Neural progenitor cell (in vitro differentiated cells): ENCODE measurements around the gene TXN2. TPM values are rescaled to one million over a fixed set of nuclear protein-coding genes. Genes with fewer than 3 reads are reported as not detected.
"Not testable (repeated sequence)": the region's sequence is repeated elsewhere in the genome, so short reads cannot be mapped to it uniquely, and the experiment has no call there.

ENCODE experiments used
- DNase-seq: peaks from one replicate; pipeline ENCODE4 v3.0.0-alpha.2; 2016; ENCODE audit warnings: low spot score
- H2AFZ ChIP-seq: fragments of 200-600 bp; sonication (generic); replicated peaks from 2 replicates; pipeline ENCODE4 v1.6.1; 2016; ENCODE audit warnings: antibody characterized with exemption
- H3F3A ChIP-seq: fragments of 200-600 bp; sonication (generic); 2 replicates; pipeline ENCODE4 v1.6.1; 2016; ENCODE audit warnings: antibody characterized with exemption, low read depth
- H3K27ac ChIP-seq: fragments of 200-600 bp; sonication (generic); 2 replicates; pipeline ENCODE4 v1.5.1; 2016; ENCODE audit warnings: mild to moderate bottlenecking
- H3K27me3 ChIP-seq: fragments of 200-600 bp; sonication (generic); 2 replicates; pipeline ENCODE4 v1.6.1; 2016; ENCODE audit warnings: mild to moderate bottlenecking, moderate library complexity
- H3K36me3 ChIP-seq: fragments of 200-600 bp; sonication (generic); 2 replicates; pipeline ENCODE4 v1.5.1; 2016
- H3K4me1 ChIP-seq: fragments of 200-600 bp; sonication (generic); 2 replicates; pipeline ENCODE4 v1.6.1; 2016; ENCODE audit warnings: mixed run types
- H3K4me2 ChIP-seq: fragments of 200-600 bp; sonication (generic); 2 replicates; pipeline ENCODE4 v1.6.1; 2016
- H3K4me3 ChIP-seq: fragments of 200-600 bp; sonication (generic); 2 replicates; pipeline ENCODE4 v1.5.1; 2016
- H3K79me2 ChIP-seq: fragments of 200-600 bp; sonication (generic); 2 replicates; pipeline ENCODE4 v1.6.1; 2016; ENCODE audit warnings: low read depth
- H3K9ac ChIP-seq: fragments of 200-600 bp; sonication (generic); 2 replicates; pipeline ENCODE4 v1.6.1; 2016
- H3K9me3 ChIP-seq: fragments of 200-600 bp; sonication (generic); 2 replicates; pipeline ENCODE4 v1.5.1; 2016; ENCODE audit warnings: low read depth
- H4K20me1 ChIP-seq: fragments of 200-600 bp; sonication (generic); 2 replicates; pipeline ENCODE4 v1.6.1; 2016; ENCODE audit warnings: low read depth
- H3K27ac Mint-ChIP-seq: 3 replicates; pipeline ENCODE4 v1.8.0; 2021; ENCODE audit warnings: mixed read lengths
- H3K27me3 Mint-ChIP-seq: 2 replicates; pipeline ENCODE4 v1.8.0; 2022; ENCODE audit warnings: low read depth, mild to moderate bottlenecking, inconsistent platforms, moderate library complexity, mixed read lengths; ENCODE audit not compliant: insufficient read depth
- H3K36me3 Mint-ChIP-seq: 3 replicates; pipeline ENCODE4 v1.8.0; 2021; ENCODE audit warnings: mixed read lengths
- H3K4me1 Mint-ChIP-seq: 3 replicates; pipeline ENCODE4 v1.8.0; 2021; ENCODE audit warnings: mixed read lengths
- H3K4me3 Mint-ChIP-seq: 3 replicates; pipeline ENCODE4 v1.8.0; 2021; ENCODE audit warnings: mild to moderate bottlenecking, moderate library complexity, mixed read lengths
- H3K9me3 Mint-ChIP-seq: 3 replicates; pipeline ENCODE4 v1.8.0; 2020; ENCODE audit warnings: mixed read lengths
- CTCF ChIP-seq: fragments of 200-600 bp; sonication (generic); IDR thresholded peaks from 2 replicates; pipeline ENCODE4 v1.5.1; 2017; ENCODE audit warnings: antibody characterized with exemption, mild to moderate bottlenecking
- EZH2 ChIP-seq: fragments of 200-600 bp; sonication (generic); IDR thresholded peaks from 2 replicates; pipeline ENCODE4 v1.6.1; 2017; ENCODE audit warnings: antibody characterized with exemption, mild to moderate bottlenecking, moderate library complexity
- EZH2phosphoT487 ChIP-seq: fragments of 200-600 bp; sonication (generic); IDR thresholded peaks from 2 replicates; pipeline ENCODE4 v1.6.1; 2017; ENCODE audit warnings: antibody characterized with exemption
- total RNA-seq: library from RNA; depleted of rRNA; stranded (reverse); fragments of >200 nt; gene quantifications from 2 replicates; pipeline ENCODE4 v1.2.3, GENCODE V29; 2015; ENCODE audit warnings: low replicate concordance

The TXN2 gene
- total RNA-seq, 1 donor from 2014 or later, result 19.8 TPM

GRCh38 chr22:36455571-36456463 lies 25.6 kb downstream of the TXN2 start:
- no peak for DNase-seq
- peaks cover 4% of the 10 kb centered on the region for H3K27me3 Mint-ChIP-seq
- H3K27ac Mint-ChIP-seq, result peak overlapping the region; percentile 76
- Histone ChIP-seq H3K79me2 (no peaks in the 10 kb centered on the region), H2AFZ (peak overlapping the region; percentile 38), H3K27me3 (no peaks in the 10 kb centered on the region), H3K27ac (no peak overlapping the region), H3K4me3 (peak overlapping the region; percentile 41), H3F3A (peaks cover 48% of the 10 kb centered on the region), H3K4me1 (peaks cover 14% of the 10 kb centered on the region), H3K9me3 (no peaks in the 10 kb centered on the region), H3K36me3 (no peaks in the 10 kb centered on the region), H3K9ac (no peak overlapping the region), H3K4me2 (peak overlapping the region; percentile 70), H4K20me1 (no peaks in the 10 kb centered on the region)
- H3K9me3 Mint-ChIP-seq, result no peaks in the 10 kb centered on the region
- no peak for TF ChIP-seq EZH2phosphoT487
- no peak for TF ChIP-seq EZH2
- TF ChIP-seq CTCF, result no peak
- H3K4me1 Mint-ChIP-seq, result peaks cover 36% of the 10 kb centered on the region
- H3K36me3 Mint-ChIP-seq, result no peaks in the 10 kb centered on the region
- H3K4me3 Mint-ChIP-seq, result peak overlapping the region; percentile 59

GRCh38 chr22:36454916-36455570 lies 26.4 kb downstream of the TXN2 start:
- Histone ChIP-seq H3K4me3 (peak overlapping the region; percentile 41), H3K9me3 (no peaks in the 10 kb centered on the region), H3K9ac (no peak overlapping the region), H3K4me2 (peak overlapping the region; percentile 70), H3K27ac (no peak overlapping the region), H3K36me3 (no peaks in the 10 kb centered on the region), H3K27me3 (no peaks in the 10 kb centered on the region), H4K20me1 (no peaks in the 10 kb centered on the region), H3K4me1 (peaks cover 14% of the 10 kb centered on the region), H3F3A (peaks cover 48% of the 10 kb centered on the region), H3K79me2 (no peaks in the 10 kb centered on the region), H2AFZ (peak overlapping the region; percentile 71)
- Mint-ChIP-seq H3K27me3 (peaks cover 4% of the 10 kb centered on the region), H3K36me3 (no peaks in the 10 kb centered on the region), H3K9me3 (no peaks in the 10 kb centered on the region), H3K4me3 (peak overlapping the region; percentile 73), H3K4me1 (peaks cover 32% of the 10 kb centered on the region), H3K27ac (peak overlapping the region; percentile 69)
- DNase-seq, result peak; percentile 99
- TF ChIP-seq EZH2 (no peak), CTCF (no peak), EZH2phosphoT487 (no peak)

GRCh38 chr22:36453855-36454378 lies 27.5 kb downstream of the TXN2 start:
- Mint-ChIP-seq H3K9me3 (no peaks in the 10 kb centered on the region), H3K36me3 (no peaks in the 10 kb centered on the region), H3K4me3 (peak overlapping the region; percentile 58), H3K27me3 (peaks cover 4% of the 10 kb centered on the region), H3K27ac (peak overlapping the region; percentile 46), H3K4me1 (peaks cover 27% of the 10 kb centered on the region)
- Histone ChIP-seq H3K4me3 (no peak overlapping the region), H3K4me1 (peaks cover 7% of the 10 kb centered on the region), H3F3A (peaks cover 40% of the 10 kb centered on the region), H3K9ac (no peak overlapping the region), H3K27me3 (no peaks in the 10 kb centered on the region), H3K36me3 (no peaks in the 10 kb centered on the region), H3K27ac (no peak overlapping the region), H4K20me1 (no peaks in the 10 kb centered on the region), H3K79me2 (no peaks in the 10 kb centered on the region), H3K9me3 (no peaks in the 10 kb centered on the region), H3K4me2 (no peak overlapping the region), H2AFZ (no peak overlapping the region)
- TF ChIP-seq EZH2, result no peak
- DNase-seq, result no peak

- H3K27me3 Mint-ChIP-seq, result not testable (repeated sequence)
- Mint-ChIP-seq H3K27ac (peak overlapping the region; percentile 36), H3K4me1 (peaks cover 27% of the 10 kb centered on the region)
Observed at GRCh38 chr22:36452978-36453607, 28.3 kb downstream of the TXN2 start.

More at GRCh38 chr22:36452978-36453607, 28.3 kb downstream of the TXN2 start:
- H2AFZ ChIP-seq, H3K4me3 ChIP-seq, H4K20me1 ChIP-seq, H3K9me3 ChIP-seq, H3K9me3 Mint-ChIP-seq, H3K9ac ChIP-seq, H3K36me3 ChIP-seq, DNase-seq, H3K27ac ChIP-seq, H3K36me3 Mint-ChIP-seq, H3K27me3 ChIP-seq, H3K4me2 ChIP-seq, H3K4me1 ChIP-seq, H3K79me2 ChIP-seq: not testable (repeated sequence)
- peak overlapping the region; percentile 11 for H3K4me3 Mint-ChIP-seq
- peaks cover 40% of the 10 kb centered on the region for H3F3A ChIP-seq
